Suprapubic skin (tissue), 3 donors: Measurements from ENCODE around the gene PITPNM2.

Experiments used
- CTCF ChIP-seq, 2 donors: fragments of 200-600 bp in 1 of 2; fragments of 450-650 bp in 1 of 2; sonication (generic) in 1 of 2; IDR thresholded peaks; one replicate each; pipeline ENCODE4 v1.5.1; 2016 to 2019; ENCODE audit warnings: antibody characterized with exemption in 2 of 2, mild to moderate bottlenecking in 1 of 2, moderate library complexity in 1 of 2
- EP300 ChIP-seq: sonication (generic); formaldehyde crosslinking; IDR thresholded peaks from one replicate; pipeline ENCODE4 v1.6.1; 2017; ENCODE audit warnings: antibody characterized with exemption
- POLR2A ChIP-seq, 2 donors: fragments of 450-650 bp; IDR thresholded peaks; one replicate each; pipeline ENCODE4 v1.6.1; 2017; ENCODE audit warnings: antibody characterized with exemption in 2 of 2, mild to moderate bottlenecking in 2 of 2, moderate library complexity in 2 of 2

- TF ChIP-seq CTCF (IDR thresholded peaks at IDR 0.05) (no peak), POLR2A (IDR thresholded peaks at IDR 0.05) (no peak), EP300 (no peak)
These were observed 15.2 kb downstream of the PITPNM2 start for GRCh38 chr12:123135688-123136087.
